Naive thymus-derived CD8-positive, alpha-beta T cell (primary cell): ENCODE measurements around the gene PAFAH1B2. TPM values are rescaled to one million over a fixed set of nuclear protein-coding genes. Genes with fewer than 3 reads are reported as not detected.
A peak's percentile ranks its signal among the peaks of the same experiment; 100 is the strongest.

Experiments
- ATAC-seq, 2 donors: fragments of 150-1000 bp; cut with Tn5 transposase in 1 of 2; sonication (Bioruptor Pico), chemical (Tn5 transposase) in 1 of 2; 1 replicate in 1 of 2; 2 replicates in 1 of 2; pipeline ENCODE4 v1.10.0; 2021; ENCODE audit warnings: mild to moderate bottlenecking in 2 of 2, moderate library complexity in 2 of 2
- POLR2A ChIA-PET: fragments of 350-600 bp; sonication (Branson Sonifier 250); formaldehyde crosslinking; loops from one replicate; lab custom pipeline; 2021; ENCODE audit warnings: antibody characterized with exemption; lab: Charles Lee
- DNase-seq, 10 donors: peaks; one replicate each; pipeline versions ENCODE4 v3.0.0 to v3.0.0-alpha.2; 2020 to 2022
- H3K27ac Mint-ChIP-seq, 10 donors: one replicate each; pipeline ENCODE4 v1.8.0; 2020 to 2022; ENCODE audit warnings: mild to moderate bottlenecking in 10 of 10, mixed read lengths in 10 of 10, moderate library complexity in 4 of 10, inconsistent platforms in 1 of 10
- H3K27me3 Mint-ChIP-seq, 5 donors: one replicate each; pipeline ENCODE4 v1.8.0; 2021 to 2022; ENCODE audit warnings: mixed read lengths in 5 of 5
- H3K36me3 Mint-ChIP-seq, 3 donors: one replicate each; pipeline ENCODE4 v1.8.0; 2020 to 2022; ENCODE audit warnings: mixed read lengths in 3 of 3, mild to moderate bottlenecking in 2 of 3, inconsistent platforms in 1 of 3
- H3K4me1 Mint-ChIP-seq, 4 donors: one replicate each; pipeline ENCODE4 v1.8.0; 2021 to 2022; ENCODE audit warnings: mixed read lengths in 4 of 4
- H3K4me3 Mint-ChIP-seq, 10 donors: one replicate each; pipeline ENCODE4 v1.8.0; 2020 to 2022; ENCODE audit warnings: mild to moderate bottlenecking in 10 of 10, mixed read lengths in 10 of 10, moderate library complexity in 6 of 10, inconsistent platforms in 1 of 10
- H3K9me3 Mint-ChIP-seq, 9 donors: one replicate each; pipeline ENCODE4 v1.8.0; 2020 to 2022; ENCODE audit warnings: mixed read lengths in 9 of 9, mild to moderate bottlenecking in 3 of 9, inconsistent platforms in 1 of 9, moderate library complexity in 1 of 9
- polyA plus RNA-seq, 3 donors: library from polyadenylated mRNA; unstranded; fragments of 300-500 nt; fragmentation: Illumina TruSeq; gene quantifications; one replicate each; pipeline ENCODE4 v1.2.3, GENCODE V29; 2021
- total RNA-seq, 8 experiments: library from RNA in 2 of 8; stranded (reverse) in 2 of 8; gene quantifications; one replicate each; pipeline ENCODE4 v1.2.3 and lab custom pipeline; 2021 to 2026

Gene PAFAH1B2
- total and polyA plus RNA-seq, 5 experiments from 2014 or later: 14.4 to 60.5 (median 19.5) TPM

- H3K9me3 Mint-ChIP-seq: no peaks in the 10 kb centered on the region
- H3K4me1 Mint-ChIP-seq: peaks cover 9 to 22% (median 17%) of the 10 kb centered on the region in 4 donors
- peak overlapping the region in 2 of 10 donors; percentile 19 to 37 for H3K27ac Mint-ChIP-seq
- H3K4me3 Mint-ChIP-seq: no peak overlapping the region
- peak in 1 of 10 donors; percentile 43 for DNase-seq
- POLR2A ChIA-PET: interaction anchor here (1.2 kb wide), 1 partner anchor 45 kb away, joined by 4 read pairs; the partner anchor contains the start of gene SIDT2
- H3K27me3 Mint-ChIP-seq: no peaks in the 10 kb centered on the region
- no peak for ATAC-seq
- peaks cover 0 to 95% (median 30%) of the 10 kb centered on the region in 3 donors for H3K36me3 Mint-ChIP-seq
Observed at GRCh38 chr11:117222991-117223740, 79.1 kb downstream of the PAFAH1B2 start.

GRCh38 chr11:117223741-117224689, 79.9 kb downstream of the PAFAH1B2 start:
- H3K27ac Mint-ChIP-seq: peak overlapping the region in 3 of 10 donors; percentile 19 to 65 (median 20)
- ATAC-seq (no peak), DNase-seq (peak in 1 of 10 donors; percentile 58)
- peaks cover 15 to 30% (median 22%) of the 10 kb centered on the region in 4 donors for H3K4me1 Mint-ChIP-seq
- no peaks in the 10 kb centered on the region for H3K27me3 Mint-ChIP-seq
- POLR2A ChIA-PET: interaction anchor here (0.7 kb wide), 1 partner anchor 294 kb away, joined by 3 read pairs; no protein-coding TSS in a partner anchor
- H3K36me3 Mint-ChIP-seq: peaks cover 0 to 95% (median 24%) of the 10 kb centered on the region in 3 donors
- no peak overlapping the region for H3K4me3 Mint-ChIP-seq
- no peaks in the 10 kb centered on the region for H3K9me3 Mint-ChIP-seq

DNA sequence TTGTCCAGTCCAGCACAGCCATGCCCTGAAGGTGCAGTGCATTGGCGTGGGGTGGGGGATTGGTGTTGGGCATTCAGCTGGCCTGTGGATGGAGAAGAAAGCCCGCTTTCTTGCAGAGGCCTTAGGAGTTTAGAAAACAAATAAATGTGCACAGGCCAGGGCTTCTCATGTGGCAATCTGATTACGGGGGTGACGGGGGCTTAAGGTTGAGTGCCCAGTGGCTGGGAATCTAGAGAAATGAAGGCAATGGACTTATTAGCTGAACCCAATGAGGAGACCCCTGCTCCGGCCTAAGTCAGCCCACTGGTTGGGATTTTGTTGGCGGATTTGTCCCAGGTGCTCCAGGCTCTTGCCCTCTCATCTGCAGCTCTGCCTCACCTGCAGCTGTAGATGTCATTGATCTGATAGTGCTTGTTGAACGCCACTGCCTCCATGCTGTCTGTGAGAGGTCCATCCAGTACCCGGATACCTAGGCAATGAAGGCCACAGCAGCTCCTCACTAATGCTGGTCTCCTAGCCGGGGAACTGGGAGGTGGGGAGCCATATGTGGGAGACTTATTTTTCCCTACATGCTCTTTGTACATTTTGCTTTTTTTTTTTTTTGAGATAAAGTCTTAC, 81.6 kb downstream of the PAFAH1B2 start:
- H3K9me3 Mint-ChIP-seq: no peaks in the 10 kb centered on the region
- POLR2A ChIA-PET: interaction anchor here (1.4 to 7.5 kb wide), 3 partner anchors 29 to 82 kb away, joined by 4 to 70 read pairs (median 7); partner anchors contain the start of genes PAFAH1B2 and SIDT2
- H3K4me1 Mint-ChIP-seq: peaks cover 21 to 40% (median 34%) of the 10 kb centered on the region in 4 donors
- H3K27me3 Mint-ChIP-seq: no peaks in the 10 kb centered on the region
- peak in 1 of 10 donors; percentile 51 for DNase-seq
- peak overlapping the region in 2 of 10 donors; percentile 10 to 84 for H3K27ac Mint-ChIP-seq
- H3K4me3 Mint-ChIP-seq: no peak overlapping the region
- no peak for ATAC-seq
- H3K36me3 Mint-ChIP-seq: peaks cover 0 to 94% (median 25%) of the 10 kb centered on the region in 3 donors

Other genes starting within 250 kb of the PAFAH1B2 start
- 10 to 100 TPM; 63.4 to 69.2 TPM for gene SIK3, start 45.9 kb upstream of the PAFAH1B2 start, total RNA-seq
- gene SIK3, start 45.9 kb upstream of the PAFAH1B2 start, polyA plus RNA-seq: 10 to 100 TPM; 14.1 to 16.2 (median 15.2) TPM
- gene SIDT2, start 34.5 kb downstream of the PAFAH1B2 start, total RNA-seq: 10 to 100 TPM; 48.0 to 63.0 TPM
- gene SIDT2, start 34.5 kb downstream of the PAFAH1B2 start, polyA plus RNA-seq: 1 to 10 TPM; 2.3 to 3.1 (median 2.3) TPM
- 10 to 100 TPM; 12.1 to 14.4 TPM for gene TAGLN, start 55.1 kb downstream of the PAFAH1B2 start, total RNA-seq
- under 1 TPM; 0.13 to 0.51 (median 0.21) TPM for gene TAGLN, start 55.1 kb downstream of the PAFAH1B2 start, polyA plus RNA-seq
- gene PCSK7, start 87.8 kb downstream of the PAFAH1B2 start, total RNA-seq: 100 to 1,000 TPM; 277 to 296 TPM
- gene PCSK7, start 87.8 kb downstream of the PAFAH1B2 start, polyA plus RNA-seq: 10 to 100 TPM; 32.6 to 60.6 (median 47.8) TPM
- 10 to 100 TPM; 28.8 to 30.3 TPM for gene RNF214, start 88.4 kb downstream of the PAFAH1B2 start, total RNA-seq
- 10 to 100 TPM in 1 of 3 donors, 1 to 10 TPM in 2; 7.5 to 11.6 (median 9.3) TPM for gene RNF214, start 88.4 kb downstream of the PAFAH1B2 start, polyA plus RNA-seq
- 10 to 100 TPM; 10.5 to 11.6 TPM for gene BACE1-AS, start 147.1 kb downstream of the PAFAH1B2 start, total RNA-seq
- under 1 TPM; 0.19 to 0.82 (median 0.21) TPM for gene BACE1-AS, start 147.1 kb downstream of the PAFAH1B2 start, polyA plus RNA-seq
- under 1 TPM; 0.25 to 0.29 TPM for gene BACE1, start 172.0 kb downstream of the PAFAH1B2 start, total RNA-seq
- gene BACE1, start 172.0 kb downstream of the PAFAH1B2 start, polyA plus RNA-seq: under 1 TPM in 2 of 3 donors, not detected in 1; 0.08 to 0.41 TPM
- 10 to 100 TPM; 38.6 to 45.4 TPM for gene CEP164, start 183.6 kb downstream of the PAFAH1B2 start, total RNA-seq
- gene CEP164, start 183.6 kb downstream of the PAFAH1B2 start, polyA plus RNA-seq: 10 to 100 TPM; 11.3 to 15.6 (median 14.9) TPM